DMS153 treated with DMSO at 0.1 percent for 48 hours (cell line): ENCODE results near the gene ADAMTS8.

Experiments used
- DNase-seq: peaks from one replicate; lab custom pipeline; 2025; ENCODE audit not compliant: unreplicated experiment; lab: John Stamatoyannopoulos, UW

The ADAMTS8 gene

DNA sequence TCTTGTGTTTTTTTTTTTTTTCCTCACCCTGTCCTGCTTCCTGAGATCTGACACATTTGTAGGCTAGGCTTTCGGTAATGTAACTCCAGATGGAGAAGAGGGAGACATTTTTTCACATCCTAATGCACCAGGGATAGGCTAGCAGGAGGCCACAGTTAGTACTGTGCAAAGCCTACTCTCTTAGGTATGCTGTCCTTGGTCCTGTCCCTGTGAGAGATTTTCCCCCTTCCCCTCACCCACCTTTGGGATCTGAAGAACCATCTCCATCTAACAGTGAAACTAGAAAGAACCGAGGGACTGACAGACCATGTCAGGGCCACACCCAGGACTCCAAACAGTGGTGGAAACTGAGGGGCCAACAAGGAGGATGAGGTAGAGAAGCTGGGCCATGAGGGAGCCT, 29.2 kb downstream of the ADAMTS8 start:
- DNase-seq = no peak

DNA sequence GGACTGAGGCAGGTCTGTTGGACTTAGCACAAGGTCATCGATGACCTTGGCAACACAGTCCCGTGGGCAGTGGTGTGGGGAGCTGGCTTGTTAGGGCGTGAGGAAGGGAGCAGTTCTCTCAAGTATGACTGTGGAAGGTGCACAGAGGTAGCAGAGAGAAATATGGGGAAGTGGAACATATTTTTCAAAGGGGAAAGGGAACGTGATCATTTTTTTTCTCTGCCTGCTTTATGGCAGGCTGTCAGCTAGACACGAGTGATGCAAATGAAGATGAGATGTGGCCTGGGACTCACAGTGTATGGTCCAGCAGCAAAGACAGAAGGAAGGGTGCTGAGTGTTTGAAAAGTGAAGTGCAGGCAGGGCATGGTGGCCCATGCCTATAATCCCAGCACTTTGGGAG, 30.6 kb downstream of the ADAMTS8 start:
- no peak for DNase-seq

DNA sequence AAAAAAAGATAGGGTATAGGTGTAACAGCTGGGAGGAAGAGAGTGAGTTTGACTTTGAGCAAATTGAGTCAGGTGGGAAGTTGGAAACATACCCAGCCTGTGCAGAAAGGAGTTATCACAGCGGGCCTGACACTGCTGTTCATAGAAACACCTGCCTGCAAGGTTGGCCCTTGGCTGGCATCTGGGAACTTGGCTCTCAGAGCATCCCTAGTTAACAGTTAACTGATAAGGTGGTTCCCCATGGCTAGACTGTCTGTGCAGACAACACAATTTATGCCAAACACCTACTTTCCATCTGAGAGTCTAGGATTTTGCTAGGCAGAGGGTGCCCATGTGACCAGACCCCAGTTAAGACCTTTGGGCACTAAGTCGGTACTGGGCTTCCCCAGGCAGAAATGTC, 31.4 kb downstream of the ADAMTS8 start:
- DNase-seq = no peak

DNA sequence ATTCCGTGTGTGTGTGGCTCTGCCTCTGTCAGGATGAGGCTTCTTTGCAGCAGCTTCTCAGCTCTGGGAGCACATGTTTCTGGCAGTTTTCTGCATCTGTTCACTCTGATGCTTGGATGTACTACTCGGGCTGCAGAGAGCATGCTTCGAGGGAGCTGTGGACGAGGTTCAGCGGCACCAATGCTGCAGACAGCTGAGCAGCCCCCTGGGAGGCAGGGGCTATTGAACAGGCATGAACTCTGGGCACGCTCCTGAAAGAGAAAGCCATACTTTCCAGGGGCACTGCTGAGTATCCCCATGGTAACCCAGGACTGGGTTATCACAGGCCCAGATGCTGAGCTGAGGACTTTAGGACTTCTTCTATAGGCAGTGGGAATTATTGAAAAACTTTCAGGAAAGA, 33.8 kb downstream of the ADAMTS8 start:
- no peak for DNase-seq

DNA sequence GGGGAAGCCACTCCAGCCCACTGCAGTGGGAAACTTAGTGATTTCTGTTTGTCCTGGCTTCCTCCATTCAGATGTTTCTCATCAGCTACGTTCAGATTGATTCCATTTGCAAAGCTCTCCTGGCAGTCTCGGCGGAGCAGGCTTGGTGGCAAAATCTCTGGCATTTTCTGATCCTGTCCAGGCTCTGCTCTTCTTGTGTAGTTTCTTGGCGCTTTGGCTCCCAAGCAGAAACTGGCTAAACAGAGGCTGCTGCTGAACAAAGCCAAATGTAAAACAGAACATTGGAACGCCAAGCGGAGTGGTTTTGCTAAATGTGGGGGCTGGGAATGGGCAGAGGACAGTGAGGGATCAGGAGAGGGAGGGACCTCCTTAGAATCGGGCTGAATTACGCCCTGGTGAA, 36.7 kb downstream of the ADAMTS8 start:
- no peak for DNase-seq

DNA sequence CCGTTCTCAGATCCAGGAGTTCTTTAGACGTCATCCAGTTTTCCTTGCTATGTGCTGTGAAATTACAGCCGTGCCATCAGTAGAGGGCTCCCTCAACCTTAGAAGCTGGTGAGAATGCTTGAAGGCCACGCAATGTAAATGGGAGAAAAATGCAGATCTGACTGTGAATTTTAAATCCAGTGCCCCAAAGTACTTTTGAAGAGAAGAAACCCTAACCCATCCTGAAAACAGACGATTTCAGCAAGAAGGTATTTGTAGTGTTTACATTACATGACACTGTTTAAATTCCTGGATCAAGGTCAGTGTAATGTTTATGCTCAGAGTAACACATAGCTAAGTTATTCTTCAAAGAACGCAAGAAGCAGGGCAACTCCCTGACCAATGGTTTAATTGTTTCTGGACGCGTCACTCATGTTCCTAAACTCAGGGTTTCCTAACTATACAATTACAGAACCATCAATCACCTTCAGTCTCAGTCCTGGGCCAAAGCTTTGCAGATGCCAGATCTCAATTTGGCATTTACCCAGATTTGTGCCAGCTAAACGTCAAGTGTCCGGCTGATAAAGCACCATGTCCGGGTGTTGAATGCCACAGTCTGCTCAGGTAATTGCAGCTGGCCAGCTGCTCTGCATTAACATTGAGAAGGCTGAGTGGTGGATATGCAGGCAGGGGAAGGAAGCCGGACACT, 38.2 kb downstream of the ADAMTS8 start:
- no peak for DNase-seq

DNA sequence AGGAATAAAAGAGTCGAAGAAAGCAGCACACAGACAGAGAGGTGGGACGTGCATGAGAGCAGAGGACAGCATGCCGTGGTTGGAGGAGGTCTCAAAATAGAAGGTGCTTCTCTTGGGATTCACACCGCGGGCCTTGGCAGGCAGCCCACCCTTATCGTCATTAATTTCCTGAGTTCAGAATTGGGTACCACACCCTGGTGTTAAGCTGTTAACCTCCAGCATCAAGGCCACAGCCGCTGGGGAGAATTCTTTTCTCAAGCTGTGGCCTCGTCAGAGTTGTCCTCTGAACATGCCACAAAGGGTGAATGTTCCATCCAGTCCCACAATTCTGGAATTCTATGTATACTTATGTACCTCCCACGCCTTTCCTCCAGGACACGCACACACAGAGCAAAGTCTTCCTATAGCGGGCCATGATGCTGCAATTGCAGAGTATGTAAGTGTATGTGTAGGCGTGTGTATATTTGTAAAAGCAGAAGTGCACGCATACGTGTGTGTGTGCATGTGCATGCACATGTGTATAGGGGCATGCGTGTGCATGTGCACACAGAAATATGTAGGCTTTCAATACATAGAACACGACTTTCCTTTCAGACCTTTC, 39.0 kb downstream of the ADAMTS8 start:
- no peak for DNase-seq

DNA sequence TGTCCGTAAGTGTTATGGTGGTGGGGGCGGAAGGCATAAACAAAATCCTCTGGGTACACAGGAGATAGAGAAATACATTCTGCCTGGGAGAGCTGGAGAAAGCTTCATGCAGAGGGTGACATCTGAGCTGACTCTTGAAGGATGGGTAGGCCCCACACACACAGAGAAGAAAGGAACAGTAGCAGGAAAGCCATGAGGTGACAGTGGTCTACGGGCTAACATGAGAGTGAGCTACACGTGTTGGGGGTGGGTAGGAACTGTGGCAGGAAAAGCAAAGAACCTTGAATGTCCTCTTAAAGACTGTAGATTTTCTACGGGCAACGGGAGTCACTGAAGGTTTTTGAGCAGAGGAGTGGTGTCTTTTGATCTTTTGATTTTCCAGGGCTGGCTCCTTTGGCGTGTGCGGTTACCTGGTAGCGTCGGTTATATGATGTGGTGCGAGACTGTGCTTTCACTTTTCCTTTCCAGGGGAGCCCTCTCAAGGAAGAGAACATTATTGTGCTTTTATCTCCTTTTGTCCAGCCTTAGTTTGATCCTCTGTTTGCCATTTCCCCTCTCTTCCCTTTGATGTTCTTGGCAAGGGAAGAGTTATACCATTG, 39.7 kb downstream of the ADAMTS8 start:
- DNase-seq = no peak

DNA sequence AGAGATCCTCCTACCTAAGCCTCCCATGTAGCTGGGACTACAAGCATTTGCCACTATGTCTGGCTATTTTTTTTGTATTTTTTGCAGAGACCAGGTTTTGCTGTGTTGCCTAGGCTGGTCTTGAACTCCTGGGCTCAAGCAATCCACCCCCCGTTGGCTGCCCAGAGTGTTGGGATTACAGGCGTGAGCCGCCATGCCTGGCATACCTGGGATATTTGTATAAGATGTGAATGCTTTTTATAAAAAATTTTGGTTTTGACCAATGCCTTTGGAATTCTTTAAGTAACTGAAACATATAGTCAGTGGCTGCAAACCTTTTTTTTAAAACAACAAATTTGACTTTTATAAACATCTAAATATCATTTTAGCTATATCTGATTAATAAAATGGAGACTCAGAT, 42.4 kb downstream of the ADAMTS8 start:
- DNase-seq = no peak

DNA sequence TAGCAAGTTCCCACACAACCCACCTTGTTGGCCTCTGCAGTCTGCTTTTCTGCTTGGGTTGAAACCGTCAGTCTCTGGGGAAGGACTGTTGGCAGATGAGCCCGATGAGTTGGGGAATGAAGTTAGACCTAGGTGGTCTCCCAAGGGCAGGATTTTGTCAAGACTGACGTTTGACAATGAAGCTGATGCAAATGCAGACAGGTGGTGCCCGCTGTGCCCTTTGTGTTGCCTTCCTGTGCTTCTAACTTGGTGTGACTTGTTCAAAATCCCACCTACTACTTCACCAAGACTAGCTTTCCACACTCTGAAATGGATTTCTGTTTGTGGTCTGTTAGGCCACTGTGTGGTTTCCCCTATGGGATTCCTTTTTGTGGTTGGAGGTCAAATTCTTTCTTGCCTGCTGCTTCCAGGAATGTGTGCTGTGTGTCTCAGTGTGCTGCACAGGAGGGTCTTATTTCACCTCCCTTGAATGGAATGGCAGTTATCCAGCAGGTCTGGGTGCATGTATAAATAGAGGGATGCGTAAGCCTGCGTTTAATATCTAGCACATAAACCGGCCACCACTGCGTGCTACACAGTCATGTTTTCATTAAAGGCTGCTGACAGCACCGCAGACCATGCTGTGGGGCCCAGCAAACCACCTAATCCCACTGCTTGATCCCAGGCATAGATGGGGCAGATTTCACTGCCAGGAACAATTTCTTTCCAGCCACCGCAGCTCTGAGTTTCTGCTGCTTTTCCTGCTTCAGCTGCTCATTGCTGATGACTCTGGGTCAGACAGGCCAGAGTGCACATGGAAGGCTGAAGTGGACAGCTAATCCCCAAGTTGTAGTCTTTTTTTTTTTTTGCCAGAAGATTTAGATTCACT, 44.8 kb downstream of the ADAMTS8 start:
- no peak for DNase-seq

DNA sequence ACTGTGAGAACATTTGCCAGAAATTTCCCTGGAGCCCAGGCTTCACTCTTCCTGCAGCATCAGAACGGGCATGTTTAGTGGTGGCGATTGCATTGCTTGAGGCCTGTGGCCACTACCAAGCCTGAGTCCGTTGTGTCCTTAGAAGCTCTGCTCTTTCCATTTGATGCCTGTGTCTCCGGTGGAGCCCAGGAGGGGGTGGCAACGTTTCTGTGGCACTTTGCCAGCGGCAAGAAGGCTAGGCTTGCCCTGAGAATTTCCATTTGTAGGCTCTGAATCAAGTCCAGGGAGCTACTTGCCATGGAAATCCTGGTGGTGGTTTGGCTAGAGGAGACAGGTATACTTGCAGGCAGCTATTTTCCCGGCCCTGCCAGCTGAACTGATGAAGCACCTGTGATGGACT, 47.1 kb downstream of the ADAMTS8 start:
- DNase-seq = no peak

DNA sequence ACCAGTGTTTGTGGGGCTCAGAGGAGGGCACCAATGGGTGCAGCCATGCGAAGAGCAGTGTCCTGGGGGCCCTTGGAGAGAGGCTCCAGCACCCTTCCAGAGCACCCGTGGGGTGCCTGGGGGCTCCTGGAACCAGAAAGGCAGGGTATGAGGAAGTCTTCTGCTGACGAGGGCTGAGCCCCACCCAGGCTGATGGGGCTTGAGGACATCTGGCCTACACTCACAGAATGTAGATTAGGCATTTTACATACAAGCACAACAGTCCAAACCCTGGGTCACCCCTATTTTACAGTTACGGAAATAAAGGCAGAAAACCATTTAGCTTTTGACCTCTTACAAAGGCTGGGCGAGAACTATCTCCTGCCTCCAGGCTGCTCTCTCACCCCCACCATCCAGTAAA, 47.6 kb downstream of the ADAMTS8 start:
- DNase-seq = no peak

DNA sequence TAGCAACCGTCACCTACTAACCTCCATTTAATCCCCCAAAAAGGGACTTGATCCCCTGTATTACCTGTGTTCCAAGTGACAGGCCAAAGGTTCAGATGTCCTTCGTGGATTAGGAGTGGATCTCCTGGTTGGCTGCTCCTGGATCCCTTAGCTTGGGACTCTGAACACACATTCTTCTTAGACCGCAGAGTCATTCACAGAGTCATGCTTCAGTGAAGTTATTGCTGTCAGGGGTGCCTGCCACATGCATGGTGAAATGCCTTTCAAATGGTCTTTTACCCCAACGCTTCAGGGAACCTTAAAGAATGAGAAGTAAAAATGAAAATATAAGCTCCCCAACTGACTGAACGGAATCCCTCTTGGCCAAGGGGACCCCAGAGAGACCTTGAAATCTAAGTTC, 49.1 kb downstream of the ADAMTS8 start:
- no peak for DNase-seq

DNA sequence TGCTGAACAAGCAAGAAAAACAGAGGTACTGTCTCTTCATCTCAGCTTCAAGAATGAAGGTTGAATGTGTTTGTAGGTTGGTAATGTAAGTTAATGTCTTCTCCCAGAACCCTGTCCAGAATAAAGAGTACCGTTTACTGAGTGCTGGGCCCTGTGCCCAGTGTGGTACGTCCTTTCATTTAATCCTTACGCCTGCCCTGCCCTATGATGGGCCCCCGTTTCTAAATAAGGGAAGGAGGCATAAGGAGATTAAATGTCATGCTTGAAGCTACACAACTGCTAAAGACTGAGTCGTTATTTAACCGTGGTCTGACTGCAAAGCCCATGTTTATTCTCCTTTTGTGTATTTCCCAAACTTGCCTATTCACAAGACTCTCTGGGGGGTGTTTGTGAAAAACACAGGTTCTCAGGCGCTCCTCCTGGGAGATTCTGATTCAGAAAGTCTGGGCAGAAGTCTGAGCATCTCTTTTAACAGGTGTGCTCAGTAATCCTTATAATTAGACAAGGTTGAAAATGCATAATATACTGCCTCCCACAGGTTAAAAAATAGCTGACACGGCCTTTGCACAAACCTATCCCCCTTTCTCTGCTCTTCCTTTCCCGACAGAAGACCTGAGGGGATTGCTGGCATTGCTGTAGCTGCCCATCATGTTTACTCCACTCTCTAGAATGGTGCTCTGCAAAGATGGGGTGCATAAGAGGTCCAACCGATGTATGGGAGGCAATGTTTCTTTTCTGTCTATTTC, 57.4 kb downstream of the ADAMTS8 start:
- DNase-seq = no peak

DNA sequence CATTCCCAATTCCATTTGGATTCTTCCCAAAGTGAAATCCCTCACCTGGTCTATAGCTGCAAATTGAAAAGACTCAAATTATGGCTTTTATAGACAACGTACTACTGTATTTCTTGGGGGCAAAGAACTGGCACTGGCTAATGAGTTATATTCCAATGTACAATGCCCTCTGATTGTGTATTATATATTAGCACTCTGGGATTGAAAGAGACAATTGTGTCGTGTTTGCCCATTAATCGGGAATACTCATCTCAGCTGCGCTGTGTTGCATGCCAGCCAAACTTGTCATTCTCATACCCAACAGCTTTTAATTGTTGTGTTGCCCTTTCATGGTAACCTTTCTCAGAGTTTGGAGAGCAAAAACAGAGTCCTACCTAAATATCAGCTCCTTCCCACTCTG, 58.7 kb downstream of the ADAMTS8 start:
- no peak for DNase-seq

DNA sequence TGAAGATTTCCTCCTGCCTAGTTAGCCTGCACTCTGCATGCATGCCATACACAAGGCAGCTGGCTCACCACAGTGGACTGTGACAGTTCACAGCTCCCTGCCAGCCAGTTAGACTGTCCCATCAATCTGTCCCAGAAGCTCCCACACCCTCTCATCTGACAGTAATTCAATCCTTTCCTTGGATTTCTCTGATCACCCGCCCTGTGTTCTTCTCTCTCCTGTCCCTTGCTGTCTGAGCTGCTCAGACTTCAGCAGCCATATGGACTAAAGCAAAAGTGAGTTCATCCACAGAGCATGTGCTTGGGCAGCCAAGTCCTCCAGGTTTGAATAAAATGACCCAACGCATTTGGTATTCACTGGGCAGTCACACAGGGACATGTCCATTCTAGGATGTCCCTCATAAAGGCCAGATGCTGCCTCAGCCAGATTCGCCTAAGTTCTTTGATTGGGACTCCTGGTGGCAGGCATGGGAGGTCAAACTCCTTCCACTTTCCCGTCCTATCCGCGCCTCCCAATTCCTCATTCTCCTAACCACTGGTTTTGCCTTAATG, 59.2 kb downstream of the ADAMTS8 start:
- DNase-seq = no peak

DNA sequence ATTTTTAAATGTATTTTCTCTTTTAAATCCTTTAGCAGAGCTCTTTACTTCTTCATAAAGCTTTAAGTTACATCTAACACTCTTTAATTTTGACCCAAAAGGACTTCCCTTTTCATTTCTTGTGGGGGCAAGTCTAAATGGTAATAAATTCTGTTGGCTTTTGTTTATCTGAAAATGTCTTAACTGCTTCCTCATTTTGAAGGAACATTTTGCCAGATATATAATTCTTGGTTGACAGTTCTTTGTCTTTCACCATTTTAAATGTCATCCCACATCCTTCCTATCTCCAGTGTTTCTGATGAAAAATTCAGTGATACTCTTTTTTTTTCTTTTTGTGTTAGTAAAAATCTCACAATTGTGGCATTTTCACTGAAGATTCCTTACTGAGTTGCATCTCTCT, 69.0 kb downstream of the ADAMTS8 start:
- DNase-seq = no peak

DNA sequence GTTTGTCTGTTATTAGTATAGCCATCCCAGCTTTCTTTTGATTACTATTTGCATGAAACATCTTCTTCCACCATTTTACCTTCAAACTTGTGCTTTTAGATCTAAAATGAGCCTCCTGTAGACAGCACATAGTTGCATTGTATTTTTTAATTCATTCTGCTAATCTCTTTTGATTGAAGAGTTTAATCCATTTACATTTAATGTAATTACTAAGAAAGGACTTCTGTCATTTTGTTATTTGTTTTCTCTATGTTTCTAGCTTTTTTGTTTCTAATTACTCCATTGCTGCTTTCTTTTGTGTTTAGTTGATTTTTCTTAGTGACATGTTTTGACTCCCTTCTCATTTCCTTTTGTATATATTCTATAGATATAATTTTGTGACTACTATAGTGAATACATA, 70.0 kb downstream of the ADAMTS8 start:
- no peak for DNase-seq
